Measurements from ENCODE around the gene TBC1D1.

TBC1D1 gene

GRCh38 chr4:38124961-38125360 lies 234.1 kb downstream of the TBC1D1 start:
- Histone ChIP-seq H3K4me3 (ENCODE audit: low read depth, low read length) (no peak overlapping the region), H3K9ac (ENCODE audit: low read depth, low read length) (no peak overlapping the region), H3K27me3 (ENCODE audit: control insufficient read depth, insufficient read depth, low read length) (peaks cover 30% of the 10 kb centered on the region), H3K36me3 (ENCODE audit: control insufficient read depth, insufficient read depth, low read length) (peaks cover 2% of the 10 kb centered on the region), H3K4me1 (ENCODE audit: control insufficient read depth, insufficient read depth, low read length) (peaks cover 22% of the 10 kb centered on the region), H3K9me3 (ENCODE audit: control insufficient read depth, insufficient read depth, low read length) (no peaks in the 10 kb centered on the region)

GRCh38 chr4:38125816-38126215 lies 234.9 kb downstream of the TBC1D1 start:
- Histone ChIP-seq H3K9me3 (ENCODE audit: control insufficient read depth, insufficient read depth, low read length) (no peaks in the 10 kb centered on the region), H3K4me1 (ENCODE audit: control insufficient read depth, insufficient read depth, low read length) (peaks cover 22% of the 10 kb centered on the region), H3K36me3 (ENCODE audit: control insufficient read depth, insufficient read depth, low read length) (no peaks in the 10 kb centered on the region), H3K27me3 (ENCODE audit: control insufficient read depth, insufficient read depth, low read length) (peaks cover 35% of the 10 kb centered on the region), H3K4me3 (ENCODE audit: low read depth, low read length) (no peak overlapping the region), H3K9ac (ENCODE audit: low read depth, low read length) (no peak overlapping the region)

GRCh38 chr4:38128478-38129459 lies 237.9 kb downstream of the TBC1D1 start:
- Histone ChIP-seq H3K4me1 (ENCODE audit: control insufficient read depth, insufficient read depth, low read length) (peaks cover 30% of the 10 kb centered on the region), H3K9me3 (ENCODE audit: control insufficient read depth, insufficient read depth, low read length) (no peaks in the 10 kb centered on the region), H3K4me3 (ENCODE audit: low read depth, low read length) (peak overlapping the region; percentile 16), H3K36me3 (ENCODE audit: control insufficient read depth, insufficient read depth, low read length) (peaks cover 2% of the 10 kb centered on the region), H3K9ac (ENCODE audit: low read depth, low read length) (no peak overlapping the region), H3K27me3 (ENCODE audit: control insufficient read depth, insufficient read depth, low read length) (peaks cover 35% of the 10 kb centered on the region)

DNA sequence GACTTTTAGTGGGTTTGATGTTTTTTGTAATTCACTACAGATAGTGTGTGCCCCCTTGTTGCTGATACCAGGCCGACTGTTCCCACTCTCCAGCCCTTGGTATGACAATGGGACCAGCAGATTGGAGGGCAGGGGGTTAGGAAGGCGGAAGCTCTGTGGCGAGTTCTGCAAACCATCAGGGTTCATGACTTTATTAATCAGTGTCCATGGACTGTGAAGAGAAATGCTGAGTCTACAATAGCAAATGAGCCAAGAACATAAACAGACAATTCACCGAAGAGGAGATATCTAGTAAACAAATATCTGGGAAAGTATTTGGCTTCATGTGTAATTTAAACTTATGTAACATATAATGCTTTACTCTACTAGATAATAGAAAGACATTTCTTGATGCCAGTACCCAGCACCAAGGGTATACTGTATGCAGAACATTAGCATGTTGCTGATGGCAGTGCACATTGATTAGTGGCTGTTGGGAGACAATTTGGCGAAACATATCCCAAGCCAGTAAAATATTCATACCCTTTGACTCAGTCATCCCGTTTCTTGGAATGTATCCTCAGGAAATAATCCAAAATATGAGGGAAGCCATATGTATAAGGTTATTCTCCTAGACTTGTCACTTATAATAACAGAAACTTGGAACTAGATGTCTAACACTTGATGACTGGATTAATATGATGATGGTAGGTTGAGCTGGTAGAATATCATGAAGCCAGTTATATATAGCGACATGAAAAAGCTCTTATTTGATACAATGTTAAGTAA lies 238.8 kb downstream of the TBC1D1 start:
- peaks cover 3% of the 10 kb centered on the region for H3K36me3 ChIP-seq (ENCODE audit: control insufficient read depth, insufficient read depth, low read length)
- H3K4me3 ChIP-seq (ENCODE audit: low read depth, low read length), result peak overlapping the region; percentile 16
- H3K9me3 ChIP-seq (ENCODE audit: control insufficient read depth, insufficient read depth, low read length), result no peaks in the 10 kb centered on the region
- H3K9ac ChIP-seq (ENCODE audit: low read depth, low read length), result no peak overlapping the region
- H3K4me1 ChIP-seq (ENCODE audit: control insufficient read depth, insufficient read depth, low read length), result peaks cover 30% of the 10 kb centered on the region
- H3K27me3 ChIP-seq (ENCODE audit: control insufficient read depth, insufficient read depth, low read length), result peaks cover 35% of the 10 kb centered on the region

DNA sequence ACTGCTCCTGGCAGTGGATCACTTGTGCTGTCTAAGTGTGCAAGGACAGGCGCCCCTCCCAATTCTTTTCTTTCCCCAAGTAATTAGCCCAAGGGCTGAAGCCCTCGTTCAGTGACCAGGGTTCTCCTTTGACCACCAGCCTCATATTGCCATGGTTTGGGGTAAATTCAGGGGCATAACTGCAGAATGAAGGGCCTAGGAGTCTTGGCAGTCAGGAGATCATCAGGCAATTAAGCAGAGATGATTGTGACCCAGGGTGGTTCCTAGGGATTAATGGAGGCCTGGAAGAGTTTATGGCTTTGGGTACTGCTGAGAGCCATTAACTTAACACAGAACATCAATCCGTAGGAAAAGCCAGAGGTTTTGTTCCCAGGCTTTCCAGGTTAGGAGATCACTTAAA lies 240.0 kb downstream of the TBC1D1 start:
- Histone ChIP-seq H3K4me1 (ENCODE audit: control insufficient read depth, insufficient read depth, low read length) (peaks cover 30% of the 10 kb centered on the region), H3K9ac (ENCODE audit: low read depth, low read length) (no peak overlapping the region), H3K27me3 (ENCODE audit: control insufficient read depth, insufficient read depth, low read length) (peaks cover 31% of the 10 kb centered on the region), H3K9me3 (ENCODE audit: control insufficient read depth, insufficient read depth, low read length) (no peaks in the 10 kb centered on the region), H3K36me3 (ENCODE audit: control insufficient read depth, insufficient read depth, low read length) (peaks cover 3% of the 10 kb centered on the region), H3K4me3 (ENCODE audit: low read depth, low read length) (no peak overlapping the region)

- Histone ChIP-seq H3K36me3 (ENCODE audit: control insufficient read depth, insufficient read depth, low read length) (peaks cover 3% of the 10 kb centered on the region), H3K9ac (ENCODE audit: low read depth, low read length) (no peak overlapping the region), H3K4me3 (ENCODE audit: low read depth, low read length) (no peak overlapping the region), H3K4me1 (ENCODE audit: control insufficient read depth, insufficient read depth, low read length) (peaks cover 30% of the 10 kb centered on the region), H3K27me3 (ENCODE audit: control insufficient read depth, insufficient read depth, low read length) (peaks cover 30% of the 10 kb centered on the region), H3K9me3 (ENCODE audit: control insufficient read depth, insufficient read depth, low read length) (no peaks in the 10 kb centered on the region)
Measured at GRCh38 chr4:38131371-38132091, 240.6 kb downstream of the TBC1D1 start.

DNA sequence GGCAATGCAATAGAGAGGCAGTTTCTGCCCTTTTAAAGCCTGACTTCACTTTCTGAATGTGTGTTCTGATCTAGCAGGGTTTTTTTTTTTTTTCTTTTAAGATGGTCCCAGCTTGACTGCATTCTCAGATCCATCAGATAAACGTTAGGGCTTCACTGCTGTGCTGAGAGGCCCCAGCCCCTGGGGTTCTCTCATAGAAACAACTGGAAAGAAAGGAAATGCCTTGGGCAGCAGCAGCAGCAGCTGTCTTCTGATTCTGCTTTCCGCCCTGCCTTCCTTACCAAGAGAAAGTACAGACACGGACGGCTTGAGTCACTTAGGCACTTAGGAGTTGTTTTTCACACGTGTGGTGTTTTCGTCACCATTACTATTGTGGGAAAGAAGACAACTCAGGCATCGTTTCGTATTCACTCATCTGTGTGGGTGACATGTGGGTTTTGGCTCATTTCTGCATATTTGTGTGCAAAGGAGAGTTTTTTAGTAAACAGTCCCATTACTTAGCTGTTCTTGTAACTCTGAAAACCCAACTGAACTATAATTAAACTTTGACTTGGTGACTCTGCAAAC lies 241.3 kb downstream of the TBC1D1 start:
- H3K9me3 ChIP-seq (ENCODE audit: control insufficient read depth, insufficient read depth, low read length), result no peaks in the 10 kb centered on the region
- H3K4me3 ChIP-seq (ENCODE audit: low read depth, low read length), result no peak overlapping the region
- H3K36me3 ChIP-seq (ENCODE audit: control insufficient read depth, insufficient read depth, low read length), result peaks cover 3% of the 10 kb centered on the region
- H3K4me1 ChIP-seq (ENCODE audit: control insufficient read depth, insufficient read depth, low read length), result peaks cover 30% of the 10 kb centered on the region
- peaks cover 25% of the 10 kb centered on the region for H3K27me3 ChIP-seq (ENCODE audit: control insufficient read depth, insufficient read depth, low read length)
- no peak overlapping the region for H3K9ac ChIP-seq (ENCODE audit: low read depth, low read length)

DNA sequence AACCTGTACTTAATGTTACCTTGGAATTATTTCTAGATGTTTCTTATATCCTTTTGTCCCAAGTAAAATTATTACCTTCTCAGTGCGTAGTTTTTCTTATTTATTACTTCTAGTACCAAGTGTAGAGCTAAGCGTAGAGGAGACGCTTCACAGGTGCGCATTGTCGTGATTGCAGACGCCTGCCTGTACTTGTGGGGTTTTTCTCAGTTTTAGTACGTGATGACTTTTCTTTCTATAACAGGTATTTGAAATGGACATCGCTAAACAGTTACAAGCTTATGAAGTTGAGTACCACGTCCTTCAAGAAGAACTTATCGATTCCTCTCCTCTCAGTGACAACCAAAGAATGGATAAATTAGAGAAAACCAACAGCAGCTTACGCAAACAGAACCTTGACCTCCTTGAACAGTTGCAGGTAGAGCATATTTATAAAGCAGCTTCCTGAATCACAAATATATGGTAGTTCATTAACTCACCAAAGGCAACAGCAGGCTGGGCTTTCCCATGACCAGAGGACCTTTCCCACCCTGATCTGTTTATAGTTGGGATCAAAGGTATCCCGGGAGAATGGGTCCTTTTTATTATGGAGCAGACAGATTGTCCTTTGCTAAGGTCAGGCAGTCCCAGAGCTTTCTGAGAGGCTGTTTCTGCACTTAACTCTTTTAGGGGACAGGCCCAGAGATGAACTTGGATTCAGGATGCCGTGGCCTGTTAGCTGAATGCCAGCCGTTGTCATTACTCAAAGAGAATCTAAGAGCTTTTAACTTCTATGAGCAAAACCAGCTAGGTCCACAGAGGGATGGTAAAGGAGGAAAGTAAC lies 242.2 kb downstream of the TBC1D1 start:
- no peak overlapping the region for H3K9ac ChIP-seq (ENCODE audit: low read depth, low read length)
- H3K4me1 ChIP-seq (ENCODE audit: control insufficient read depth, insufficient read depth, low read length), result peaks cover 25% of the 10 kb centered on the region
- H3K36me3 ChIP-seq (ENCODE audit: control insufficient read depth, insufficient read depth, low read length), result peaks cover 3% of the 10 kb centered on the region
- no peaks in the 10 kb centered on the region for H3K9me3 ChIP-seq (ENCODE audit: control insufficient read depth, insufficient read depth, low read length)
- peaks cover 16% of the 10 kb centered on the region for H3K27me3 ChIP-seq (ENCODE audit: control insufficient read depth, insufficient read depth, low read length)
- H3K4me3 ChIP-seq (ENCODE audit: low read depth, low read length), result no peak overlapping the region

GRCh38 chr4:38133711-38134480 lies 243.0 kb downstream of the TBC1D1 start:
- Histone ChIP-seq H3K4me3 (ENCODE audit: low read depth, low read length) (no peak overlapping the region), H3K4me1 (ENCODE audit: control insufficient read depth, insufficient read depth, low read length) (peaks cover 17% of the 10 kb centered on the region), H3K9me3 (ENCODE audit: control insufficient read depth, insufficient read depth, low read length) (no peaks in the 10 kb centered on the region), H3K27me3 (ENCODE audit: control insufficient read depth, insufficient read depth, low read length) (peaks cover 13% of the 10 kb centered on the region), H3K36me3 (ENCODE audit: control insufficient read depth, insufficient read depth, low read length) (peaks cover 3% of the 10 kb centered on the region), H3K9ac (ENCODE audit: low read depth, low read length) (no peak overlapping the region)

GRCh38 chr4:38135201-38135600 lies 244.3 kb downstream of the TBC1D1 start:
- Histone ChIP-seq H3K36me3 (ENCODE audit: control insufficient read depth, insufficient read depth, low read length) (peaks cover 3% of the 10 kb centered on the region), H3K9me3 (ENCODE audit: control insufficient read depth, insufficient read depth, low read length) (no peaks in the 10 kb centered on the region)

More at GRCh38 chr4:38135201-38135600, 244.3 kb downstream of the TBC1D1 start:
- Histone ChIP-seq H3K27me3 (ENCODE audit: control insufficient read depth, insufficient read depth, low read length) (peaks cover 2% of the 10 kb centered on the region), H3K4me1 (ENCODE audit: control insufficient read depth, insufficient read depth, low read length) (peaks cover 13% of the 10 kb centered on the region), H3K4me3 (ENCODE audit: low read depth, low read length) (no peak overlapping the region), H3K9ac (ENCODE audit: low read depth, low read length) (no peak overlapping the region)

Measured in iPS-15b (cell line).